ENCODE data around the gene MALSU1. TPM values are rescaled to one million over a fixed set of nuclear protein-coding genes. Genes with fewer than 3 reads are reported as not detected.

MALSU1 gene
- total RNA-seq, 1 donor from 2014 or later: 48.7 TPM

DNA sequence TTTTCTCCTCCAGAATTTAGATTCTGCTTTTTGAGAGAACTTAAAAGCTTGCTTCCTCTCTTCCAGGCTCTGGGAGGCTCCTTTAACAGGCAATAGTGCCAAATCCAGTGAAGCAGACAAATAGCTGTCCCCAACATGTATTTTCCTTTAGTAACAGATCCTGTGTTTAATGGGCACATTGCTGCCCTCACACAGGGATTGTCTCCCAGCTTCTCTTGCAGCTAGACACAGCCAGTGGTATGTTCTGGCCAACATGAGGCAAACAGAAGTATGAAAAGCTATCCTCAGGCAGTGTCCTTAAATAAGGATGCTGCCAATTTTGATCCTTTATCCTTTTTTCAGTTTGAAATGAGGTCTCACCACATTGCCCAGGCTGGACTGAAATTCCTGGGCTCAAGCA lies 38.2 kb downstream of the MALSU1 start:
- no peaks in the 10 kb centered on the region for H3K9me3 Mint-ChIP-seq

DNA sequence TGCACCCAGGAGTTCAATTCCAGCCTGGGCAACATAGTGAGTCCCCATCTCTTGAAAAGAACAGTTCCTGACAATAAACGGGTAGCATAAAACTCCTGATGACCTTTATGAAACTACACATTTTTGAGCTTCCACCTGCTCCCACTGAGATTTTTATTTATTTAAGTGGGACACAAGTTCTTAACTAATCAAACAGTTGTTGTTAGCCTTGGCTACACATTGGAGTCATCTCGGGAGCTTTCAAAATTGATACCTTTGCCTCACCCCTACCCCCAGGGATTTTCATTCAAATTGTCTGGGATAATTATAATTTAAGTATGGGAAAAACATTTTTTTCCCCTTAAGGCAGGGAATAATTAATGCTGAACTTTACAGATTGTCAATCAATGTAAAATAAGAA lies 39.3 kb downstream of the MALSU1 start:
- H3K36me3 ChIP-seq: peaks cover 54% of the 10 kb centered on the region
- no peaks in the 10 kb centered on the region for H3K4me1 Mint-ChIP-seq

More for the DNA sequence above, 38.2 kb downstream of the MALSU1 start:
- DNase-seq (ENCODE audit: low spot score): no peak
- TF ChIP-seq EZH2phosphoT487 (IDR thresholded peaks at IDR 0.05) (no peak), EZH2 (IDR thresholded peaks at IDR 0.05) (no peak)
- TF ChIP-seq, protein P1, sequence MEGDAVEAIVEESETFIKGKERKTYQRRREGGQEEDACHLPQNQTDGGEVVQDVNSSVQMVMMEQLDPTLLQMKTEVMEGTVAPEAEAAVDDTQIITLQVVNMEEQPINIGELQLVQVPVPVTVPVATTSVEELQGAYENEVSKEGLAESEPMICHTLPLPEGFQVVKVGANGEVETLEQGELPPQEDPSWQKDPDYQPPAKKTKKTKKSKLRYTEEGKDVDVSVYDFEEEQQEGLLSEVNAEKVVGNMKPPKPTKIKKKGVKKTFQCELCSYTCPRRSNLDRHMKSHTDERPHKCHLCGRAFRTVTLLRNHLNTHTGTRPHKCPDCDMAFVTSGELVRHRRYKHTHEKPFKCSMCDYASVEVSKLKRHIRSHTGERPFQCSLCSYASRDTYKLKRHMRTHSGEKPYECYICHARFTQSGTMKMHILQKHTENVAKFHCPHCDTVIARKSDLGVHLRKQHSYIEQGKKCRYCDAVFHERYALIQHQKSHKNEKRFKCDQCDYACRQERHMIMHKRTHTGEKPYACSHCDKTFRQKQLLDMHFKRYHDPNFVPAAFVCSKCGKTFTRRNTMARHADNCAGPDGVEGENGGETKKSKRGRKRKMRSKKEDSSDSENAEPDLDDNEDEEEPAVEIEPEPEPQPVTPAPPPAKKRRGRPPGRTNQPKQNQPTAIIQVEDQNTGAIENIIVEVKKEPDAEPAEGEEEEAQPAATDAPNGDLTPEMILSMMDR (IDR thresholded peaks at IDR 0.05): no peak
- peaks cover 65% of the 10 kb centered on the region for H3K36me3 Mint-ChIP-seq
- Histone ChIP-seq H3F3A (ENCODE audit: low read depth) (peaks cover 8% of the 10 kb centered on the region), H3K4me2 (no peak overlapping the region), H3K9me3 (ENCODE audit: low read depth) (no peaks in the 10 kb centered on the region), H3K9ac (no peak overlapping the region), H3K36me3 (peaks cover 52% of the 10 kb centered on the region), H3K4me1 (peaks cover 4% of the 10 kb centered on the region), H3K27ac (no peak overlapping the region), H4K20me1 (ENCODE audit: low read depth) (no peaks in the 10 kb centered on the region), H2AFZ (replicated peaks) (no peak overlapping the region), H3K79me2 (ENCODE audit: low read depth) (peaks cover 7% of the 10 kb centered on the region), H3K27me3 (no peaks in the 10 kb centered on the region), H3K4me3 (no peak overlapping the region)
- peaks cover 5% of the 10 kb centered on the region for H3K27me3 Mint-ChIP-seq (ENCODE audit: insufficient read depth, low read depth)
- H3K27ac Mint-ChIP-seq: no peak overlapping the region
- no peak overlapping the region for H3K4me3 Mint-ChIP-seq
- H3K4me1 Mint-ChIP-seq: no peaks in the 10 kb centered on the region

DNA sequence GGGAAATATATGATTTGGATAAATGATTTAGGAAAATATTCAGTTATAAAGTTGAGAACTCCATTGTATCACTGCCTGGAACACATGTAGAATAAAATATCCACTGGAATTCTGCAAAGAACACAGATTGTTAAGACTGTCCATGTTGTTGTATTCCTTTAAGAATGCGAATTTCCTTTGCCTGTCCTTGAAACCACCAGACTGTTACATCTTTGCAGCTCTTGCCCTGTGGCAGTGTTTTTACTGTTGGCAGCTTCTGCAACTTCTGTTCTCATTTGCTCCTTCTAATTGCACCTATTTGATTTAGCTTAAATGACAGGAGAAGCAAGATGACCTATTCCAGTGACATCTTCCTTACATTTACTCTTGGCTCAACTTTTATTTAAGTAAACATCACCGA lies 39.7 kb downstream of the MALSU1 start:
- no peak overlapping the region for H3K4me2 ChIP-seq
- H3K4me1 ChIP-seq: peaks cover 4% of the 10 kb centered on the region
- no peak overlapping the region for H3K4me3 ChIP-seq
- H3K9me3 ChIP-seq (ENCODE audit: low read depth): no peaks in the 10 kb centered on the region
- Mint-ChIP-seq H3K27me3 (ENCODE audit: insufficient read depth, low read depth) (peaks cover 3% of the 10 kb centered on the region), H3K36me3 (peaks cover 60% of the 10 kb centered on the region), H3K27ac (no peak overlapping the region), H3K4me1 (peaks cover 4% of the 10 kb centered on the region), H3K4me3 (no peak overlapping the region), H3K9me3 (no peaks in the 10 kb centered on the region)
- H3K36me3 ChIP-seq: peaks cover 54% of the 10 kb centered on the region
- peaks cover 8% of the 10 kb centered on the region for H3F3A ChIP-seq (ENCODE audit: low read depth)
- peaks cover 8% of the 10 kb centered on the region for H4K20me1 ChIP-seq (ENCODE audit: low read depth)
- no peak for DNase-seq (ENCODE audit: low spot score)
- TF ChIP-seq, protein P1 (IDR thresholded peaks at IDR 0.05): no peak
- no peak for TF ChIP-seq EZH2phosphoT487 (IDR thresholded peaks at IDR 0.05)
- no peak for TF ChIP-seq EZH2 (IDR thresholded peaks at IDR 0.05)
- no peak overlapping the region for H2AFZ ChIP-seq (replicated peaks)
- no peaks in the 10 kb centered on the region for H3K27me3 ChIP-seq
- H3K27ac ChIP-seq: no peak overlapping the region
- H3K9ac ChIP-seq: no peak overlapping the region
- peaks cover 7% of the 10 kb centered on the region for H3K79me2 ChIP-seq (ENCODE audit: low read depth)

More for the DNA sequence above, 39.3 kb downstream of the MALSU1 start:
- no peak for DNase-seq (ENCODE audit: low spot score)
- Mint-ChIP-seq H3K27ac (no peak overlapping the region), H3K27me3 (ENCODE audit: insufficient read depth, low read depth) (peaks cover 3% of the 10 kb centered on the region), H3K9me3 (no peaks in the 10 kb centered on the region), H3K4me3 (no peak overlapping the region), H3K36me3 (peaks cover 58% of the 10 kb centered on the region)
- no peak overlapping the region for H3K27ac ChIP-seq
- H3K79me2 ChIP-seq (ENCODE audit: low read depth): peaks cover 7% of the 10 kb centered on the region
- peaks cover 4% of the 10 kb centered on the region for H4K20me1 ChIP-seq (ENCODE audit: low read depth)
- H3K9ac ChIP-seq: no peak overlapping the region
- H2AFZ ChIP-seq (replicated peaks): no peak overlapping the region
- peaks cover 4% of the 10 kb centered on the region for H3K4me1 ChIP-seq
- H3K4me3 ChIP-seq: no peak overlapping the region
- H3K4me2 ChIP-seq: no peak overlapping the region
- H3F3A ChIP-seq (ENCODE audit: low read depth): peaks cover 8% of the 10 kb centered on the region
- TF ChIP-seq, protein P1 (IDR thresholded peaks at IDR 0.05): no peak
- TF ChIP-seq EZH2 (IDR thresholded peaks at IDR 0.05): no peak
- no peak for TF ChIP-seq EZH2phosphoT487 (IDR thresholded peaks at IDR 0.05)
- no peaks in the 10 kb centered on the region for H3K9me3 ChIP-seq (ENCODE audit: low read depth)
- H3K27me3 ChIP-seq: no peaks in the 10 kb centered on the region
